ENCODE data around the gene CRTC2.

CRTC2 gene

GRCh38 chr1:153944005-153944826 lies 14.2 kb downstream of the CRTC2 start:
- TF ChIP-seq POLR2AphosphoS5 (IDR thresholded peaks at IDR 0.05; ENCODE audit: low read depth, low read length): no peak
- no peak for TF ChIP-seq FOXP2 (optimal IDR thresholded peaks at IDR 0.05; ENCODE audit: borderline replicate concordance, extremely low read depth, extremely low read length, insufficient read depth)
- no peak for TF ChIP-seq SIN3A (IDR thresholded peaks at IDR 0.05; ENCODE audit: borderline replicate concordance, insufficient read depth, low read length)
- TF ChIP-seq REST (IDR thresholded peaks at IDR 0.05; ENCODE audit: insufficient read depth in 1 of 2, low read depth in 2 of 2, low read length in 2 of 2): no peak
- no peak for TF ChIP-seq TAF1 (IDR thresholded peaks at IDR 0.05; ENCODE audit: borderline replicate concordance, insufficient read depth, low read length)

GRCh38 chr1:153942766-153943549 lies 15.5 kb downstream of the CRTC2 start:
- TF ChIP-seq TAF1 (IDR thresholded peaks at IDR 0.05; ENCODE audit: borderline replicate concordance, insufficient read depth, low read length) (no peak), SIN3A (IDR thresholded peaks at IDR 0.05; ENCODE audit: borderline replicate concordance, insufficient read depth, low read length) (no peak), FOXP2 (optimal IDR thresholded peaks at IDR 0.05; ENCODE audit: borderline replicate concordance, extremely low read depth, extremely low read length, insufficient read depth) (no peak), REST (IDR thresholded peaks at IDR 0.05; ENCODE audit: insufficient read depth in 1 of 2, low read depth in 2 of 2, low read length in 2 of 2) (no peak), POLR2AphosphoS5 (IDR thresholded peaks at IDR 0.05; ENCODE audit: low read depth, low read length) (no peak)

GRCh38 chr1:153941826-153942725 lies 16.3 kb downstream of the CRTC2 start:
- TF ChIP-seq REST (IDR thresholded peaks at IDR 0.05; ENCODE audit: insufficient read depth in 1 of 2, low read depth in 2 of 2, low read length in 2 of 2) (no peak), SIN3A (IDR thresholded peaks at IDR 0.05; ENCODE audit: borderline replicate concordance, insufficient read depth, low read length) (no peak), TAF1 (IDR thresholded peaks at IDR 0.05; ENCODE audit: borderline replicate concordance, insufficient read depth, low read length) (no peak), FOXP2 (optimal IDR thresholded peaks at IDR 0.05; ENCODE audit: borderline replicate concordance, extremely low read depth, extremely low read length, insufficient read depth) (no peak), POLR2AphosphoS5 (IDR thresholded peaks at IDR 0.05; ENCODE audit: low read depth, low read length) (no peak)

DNA sequence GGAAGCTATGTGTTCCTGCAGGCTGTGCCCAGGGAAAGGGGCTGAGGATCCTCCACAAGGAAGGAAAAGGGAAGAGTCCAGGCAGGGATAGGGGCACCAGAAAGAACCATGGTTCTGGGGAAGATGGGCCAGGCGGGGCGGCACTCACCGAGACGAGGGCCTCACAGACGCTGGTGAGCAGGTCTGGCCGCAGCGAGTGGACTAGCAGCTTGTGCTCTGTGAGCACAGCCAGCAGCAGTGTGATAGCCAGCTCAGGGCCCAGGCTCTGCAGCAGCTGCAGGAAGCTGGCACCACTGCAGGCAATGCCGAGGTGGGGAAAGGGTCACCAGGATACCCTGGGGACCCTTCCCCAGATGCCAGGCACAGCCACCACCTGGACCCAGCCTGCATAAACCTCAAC lies 17.7 kb downstream of the CRTC2 start:
- TF ChIP-seq FOXP2 (optimal IDR thresholded peaks at IDR 0.05; ENCODE audit: borderline replicate concordance, extremely low read depth, extremely low read length, insufficient read depth) (no peak), REST (IDR thresholded peaks at IDR 0.05; ENCODE audit: insufficient read depth in 1 of 2, low read depth in 2 of 2, low read length in 2 of 2) (no peak), TAF1 (IDR thresholded peaks at IDR 0.05; ENCODE audit: borderline replicate concordance, insufficient read depth, low read length) (no peak), POLR2AphosphoS5 (IDR thresholded peaks at IDR 0.05; ENCODE audit: low read depth, low read length) (no peak), SIN3A (IDR thresholded peaks at IDR 0.05; ENCODE audit: borderline replicate concordance, insufficient read depth, low read length) (no peak)
